HL-60 (cell line): Measurements from ENCODE around the gene ANKFN1.

ENCODE experiments used
- DNase-seq, 2 experiments: peaks; one replicate each; pipeline ENCODE4 v3.0.0-alpha.2; 2010 to 2020; ENCODE audit warnings: low read depth in 1 of 2, low spot score in 1 of 2
- H3K27ac ChIP-seq: fragments of 250-450 bp; sonication (Bioruptor Pico); replicated peaks from 2 replicates; pipeline ENCODE4 v1.5.1; 2020; ENCODE audit warnings: mild to moderate bottlenecking, moderate library complexity
- H3K27me3 ChIP-seq: fragments of 250-450 bp; sonication (Bioruptor Pico); 2 replicates; pipeline ENCODE4 v1.5.1; 2021; ENCODE audit warnings: mild to moderate bottlenecking, moderate library complexity; ENCODE audit not compliant: insufficient read depth, poor library complexity, severe bottlenecking
- H3K4me3 ChIP-seq: replicated peaks from 2 replicates; pipeline ENCODE4 v1.5.1; 2011; ENCODE audit warnings: mild to moderate bottlenecking, control low read depth, low read length; ENCODE audit not compliant: insufficient read depth
- CTCF ChIP-seq: IDR thresholded peaks from one replicate; pipeline ENCODE4 v1.5.1; 2011; ENCODE audit warnings: low read length, control low read depth, inconsistent platforms; ENCODE audit not compliant: insufficient read depth
- GABPA ChIP-seq: IDR thresholded peaks from 2 replicates; pipeline ENCODE4 v1.6.1; 2012; ENCODE audit warnings: low read depth
- POLR2AphosphoS5 ChIP-seq: IDR thresholded peaks from 2 replicates; pipeline ENCODE4 v1.6.1; 2012; ENCODE audit warnings: low read depth
- REST ChIP-seq: IDR thresholded peaks from 2 replicates; pipeline ENCODE4 v1.6.1; 2012; ENCODE audit warnings: low read depth; ENCODE audit not compliant: insufficient replicate concordance
- SPI1 ChIP-seq: IDR thresholded peaks from 2 replicates; pipeline ENCODE4 v1.6.1; 2012; ENCODE audit warnings: low read depth, mild to moderate bottlenecking, borderline replicate concordance

The ANKFN1 gene

GRCh38 chr17:56173958-56174835 lies 20.9 kb downstream of the ANKFN1 start:
- H3K4me3 ChIP-seq = no peak overlapping the region
- no peaks in the 10 kb centered on the region for H3K27me3 ChIP-seq
- no peak overlapping the region for H3K27ac ChIP-seq
- TF ChIP-seq CTCF (no peak), POLR2AphosphoS5 (no peak), GABPA (no peak), REST (no peak), SPI1 (no peak)
- no peak for DNase-seq

GRCh38 chr17:56175299-56175955 lies 22.2 kb downstream of the ANKFN1 start:
- no peak for TF ChIP-seq POLR2AphosphoS5
- TF ChIP-seq SPI1 = no peak
- no peak for TF ChIP-seq REST
- TF ChIP-seq CTCF = no peak
- TF ChIP-seq GABPA = no peak
- Histone ChIP-seq H3K4me3 (no peak overlapping the region), H3K27ac (no peak overlapping the region), H3K27me3 (no peaks in the 10 kb centered on the region)
- DNase-seq = no peak

- TF ChIP-seq SPI1 (no peak), GABPA (no peak), POLR2AphosphoS5 (no peak), CTCF (no peak), REST (no peak)
- no peak overlapping the region for H3K4me3 ChIP-seq
- H3K27ac ChIP-seq = no peak overlapping the region
- H3K27me3 ChIP-seq = no peaks in the 10 kb centered on the region
- no peak for DNase-seq
Observed at GRCh38 chr17:56176091-56176490, 22.8 kb downstream of the ANKFN1 start.
